Osteocyte (in vitro differentiated cells): ENCODE measurements around the gene PLA2G4D. TPM values are rescaled to one million over a fixed set of nuclear protein-coding genes. Genes with fewer than 3 reads are reported as not detected.

Experiments
- DNase-seq: peaks from one replicate; pipeline ENCODE4 v3.0.0; 2021; ENCODE audit warnings: mixed read lengths; ENCODE audit not compliant: unreplicated experiment; ENCODE audit errors: extremely low spot score
- H3K27ac Mint-ChIP-seq: one replicate; pipeline ENCODE4 v1.8.0; 2021; ENCODE audit warnings: mild to moderate bottlenecking, mixed read lengths; ENCODE audit not compliant: unreplicated experiment
- H3K27me3 Mint-ChIP-seq: one replicate; pipeline ENCODE4 v1.8.0; 2021; ENCODE audit warnings: mixed read lengths; ENCODE audit not compliant: unreplicated experiment
- H3K36me3 Mint-ChIP-seq: one replicate; pipeline ENCODE4 v1.8.0; 2021; ENCODE audit warnings: mixed read lengths; ENCODE audit not compliant: unreplicated experiment
- H3K4me1 Mint-ChIP-seq: one replicate; pipeline ENCODE4 v1.8.0; 2021; ENCODE audit warnings: mixed read lengths; ENCODE audit not compliant: unreplicated experiment
- H3K4me3 Mint-ChIP-seq: one replicate; pipeline ENCODE4 v1.8.0; 2021; ENCODE audit warnings: mild to moderate bottlenecking, moderate library complexity, mixed read lengths; ENCODE audit not compliant: unreplicated experiment
- H3K9me3 Mint-ChIP-seq: one replicate; pipeline ENCODE4 v1.8.0; 2021; ENCODE audit warnings: mixed read lengths; ENCODE audit not compliant: unreplicated experiment
- CTCF ChIP-seq: fragments of 200-600 bp; sonication (generic); IDR thresholded peaks from 2 replicates; pipeline ENCODE4 v1.5.0; 2021; ENCODE audit warnings: antibody characterized with exemption, mild to moderate bottlenecking, moderate library complexity
- total RNA-seq: library from RNA; stranded (reverse); gene quantifications from 2 replicates; pipeline ENCODE4 v1.2.1, GENCODE V29; 2021

The PLA2G4D gene
- total RNA-seq, 1 donor from 2014 or later, result not detected

GRCh38 chr15:42069025-42069424 lies 25.3 kb downstream of the PLA2G4D start:
- no peak for TF ChIP-seq CTCF
- H3K36me3 Mint-ChIP-seq, result no peaks in the 10 kb centered on the region
- H3K4me1 Mint-ChIP-seq, result peaks cover 2% of the 10 kb centered on the region
- peaks cover 20% of the 10 kb centered on the region for H3K27me3 Mint-ChIP-seq
- H3K27ac Mint-ChIP-seq, result no peak overlapping the region
- H3K9me3 Mint-ChIP-seq, result peaks cover 4% of the 10 kb centered on the region
- DNase-seq, result no peak
- H3K4me3 Mint-ChIP-seq, result no peak overlapping the region

- Mint-ChIP-seq H3K27me3 (peaks cover 17% of the 10 kb centered on the region), H3K9me3 (peaks cover 4% of the 10 kb centered on the region), H3K4me3 (no peak overlapping the region), H3K4me1 (peaks cover 2% of the 10 kb centered on the region), H3K36me3 (no peaks in the 10 kb centered on the region), H3K27ac (no peak overlapping the region)
- TF ChIP-seq CTCF, result no peak
- peak; percentile 78 for DNase-seq
Measured at GRCh38 chr15:42068601-42069000, 25.8 kb downstream of the PLA2G4D start.

GRCh38 chr15:42066764-42067415 lies 27.5 kb downstream of the PLA2G4D start:
- Mint-ChIP-seq H3K36me3 (no peaks in the 10 kb centered on the region), H3K27me3 (peaks cover 23% of the 10 kb centered on the region), H3K4me1 (peaks cover 2% of the 10 kb centered on the region), H3K4me3 (no peak overlapping the region), H3K9me3 (peaks cover 4% of the 10 kb centered on the region), H3K27ac (no peak overlapping the region)
- no peak for TF ChIP-seq CTCF
- peak; percentile 73 for DNase-seq

- Mint-ChIP-seq H3K27ac (no peak overlapping the region), H3K4me1 (peaks cover 2% of the 10 kb centered on the region), H3K4me3 (no peak overlapping the region), H3K27me3 (peaks cover 27% of the 10 kb centered on the region), H3K9me3 (peaks cover 4% of the 10 kb centered on the region), H3K36me3 (no peaks in the 10 kb centered on the region)
- no peak for TF ChIP-seq CTCF
- DNase-seq, result no peak
Measured at GRCh38 chr15:42065468-42065867, 28.9 kb downstream of the PLA2G4D start.

- TF ChIP-seq CTCF, result no peak
- no peak overlapping the region for H3K27ac Mint-ChIP-seq
Measured at GRCh38 chr15:42065033-42065432, 29.3 kb downstream of the PLA2G4D start.

More at GRCh38 chr15:42065033-42065432, 29.3 kb downstream of the PLA2G4D start:
- Mint-ChIP-seq H3K4me1 (peaks cover 2% of the 10 kb centered on the region), H3K36me3 (no peaks in the 10 kb centered on the region), H3K4me3 (no peak overlapping the region), H3K27me3 (peaks cover 27% of the 10 kb centered on the region), H3K9me3 (peaks cover 4% of the 10 kb centered on the region)
- DNase-seq, result peak; percentile 72
